ENCODE results near the gene CST1.
"Not testable (repeated sequence)": the region's sequence is repeated elsewhere in the genome, so short reads cannot be mapped to it uniquely, and the experiment has no call there.

Gene CST1, protein sequence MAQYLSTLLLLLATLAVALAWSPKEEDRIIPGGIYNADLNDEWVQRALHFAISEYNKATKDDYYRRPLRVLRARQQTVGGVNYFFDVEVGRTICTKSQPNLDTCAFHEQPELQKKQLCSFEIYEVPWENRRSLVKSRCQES

DNA sequence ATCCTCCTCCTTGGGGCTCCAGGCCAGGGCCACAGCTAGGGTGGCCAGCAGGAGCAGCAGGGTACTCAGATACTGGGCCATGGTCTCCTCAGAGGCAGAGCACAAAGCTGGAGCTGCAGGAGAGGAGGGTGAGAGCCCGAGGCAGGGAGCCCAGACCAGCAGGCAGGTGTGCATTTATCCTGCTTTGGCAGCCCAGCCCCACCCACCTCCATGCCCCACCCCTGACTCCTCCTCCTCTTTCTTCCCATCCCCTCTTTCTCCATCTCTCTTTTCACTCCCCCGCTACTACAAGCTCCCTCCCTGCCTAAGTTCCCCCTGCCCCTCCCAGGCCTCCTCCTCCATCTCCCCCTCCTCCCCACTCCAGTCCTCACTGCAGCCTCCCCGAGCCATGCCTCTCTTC is at the start of gene CST1:
TSS of gene CST1 (minus strand) at position 150 of the 400 bp plus-strand sequence. CDS start at position 81, 69 bp downstream.
- not testable (repeated sequence) for DNase-seq (ENCODE audit: low spot score)

DNA sequence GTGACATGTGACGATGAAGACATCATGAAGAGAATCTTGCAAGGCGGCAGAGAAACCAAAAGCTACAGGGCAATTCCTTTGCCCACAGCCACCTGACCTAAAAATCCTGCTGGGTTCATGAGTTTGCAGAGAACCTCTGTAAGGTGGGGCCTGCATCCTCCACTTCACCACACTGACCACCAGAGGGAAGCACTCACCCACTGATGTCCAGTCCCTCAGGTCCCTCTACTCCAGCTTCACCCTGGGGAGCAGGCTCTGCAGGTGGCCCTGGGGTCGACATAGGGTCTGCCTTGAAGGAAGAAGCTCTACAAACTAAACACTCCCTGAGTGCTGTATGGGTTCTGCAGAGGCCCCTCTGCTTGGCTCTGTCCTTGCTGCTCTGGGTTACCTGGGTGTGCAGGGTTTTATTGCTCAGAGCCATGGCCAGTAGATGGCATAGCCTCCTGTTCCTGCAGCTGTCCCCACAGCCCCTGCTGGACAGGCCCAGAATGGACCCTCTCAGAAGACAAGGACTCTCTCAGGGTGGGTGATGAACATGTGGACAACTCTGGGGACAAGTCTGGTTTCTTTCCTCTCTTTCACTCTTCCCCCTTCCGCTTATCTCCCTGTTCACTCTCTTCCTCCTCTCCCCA is 48.6 kb upstream of the CST1 start:
- not testable (repeated sequence) for DNase-seq (ENCODE audit: low spot score)

DNA sequence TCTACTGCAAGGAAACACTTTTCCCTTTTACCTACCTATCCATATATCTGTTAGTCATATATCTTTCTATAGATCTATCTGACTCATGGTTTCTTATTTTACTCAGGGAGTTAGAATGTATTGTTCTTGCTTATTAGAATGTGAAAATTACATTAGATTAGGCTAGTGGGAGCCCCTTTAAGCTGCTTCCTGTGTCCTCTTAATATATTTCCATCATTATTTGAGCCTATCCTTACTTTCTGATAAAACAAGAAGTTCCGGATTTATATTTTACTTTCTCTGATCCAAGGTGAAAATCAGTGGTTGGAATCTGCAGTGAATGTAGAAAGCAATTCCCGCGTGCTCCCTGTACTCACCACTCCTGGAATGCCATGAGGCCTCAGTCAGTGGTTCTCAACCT is 44.8 kb upstream of the CST1 start:
- DNase-seq (ENCODE audit: low spot score), result no peak

DNA sequence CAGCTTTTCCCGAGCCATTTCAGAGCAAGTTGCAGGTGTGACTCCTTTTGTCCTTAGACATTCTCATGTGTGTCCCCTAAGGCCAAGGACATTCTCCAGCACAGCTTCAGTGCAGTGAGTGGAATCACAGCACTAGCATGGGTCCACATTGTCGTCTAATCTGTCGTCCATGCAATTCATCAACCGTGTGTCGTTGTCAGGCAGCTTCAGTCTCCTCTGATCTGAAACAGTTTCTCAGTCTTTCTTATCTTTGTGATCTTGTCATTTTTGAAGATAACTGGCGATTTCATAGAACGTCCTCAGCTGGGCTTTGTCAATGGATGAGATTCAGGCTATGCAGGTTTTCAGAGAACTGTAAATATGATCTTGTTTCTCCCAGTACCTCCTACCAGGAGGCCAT is 44.1 kb upstream of the CST1 start:
- DNase-seq (ENCODE audit: low spot score), result no peak

DNA sequence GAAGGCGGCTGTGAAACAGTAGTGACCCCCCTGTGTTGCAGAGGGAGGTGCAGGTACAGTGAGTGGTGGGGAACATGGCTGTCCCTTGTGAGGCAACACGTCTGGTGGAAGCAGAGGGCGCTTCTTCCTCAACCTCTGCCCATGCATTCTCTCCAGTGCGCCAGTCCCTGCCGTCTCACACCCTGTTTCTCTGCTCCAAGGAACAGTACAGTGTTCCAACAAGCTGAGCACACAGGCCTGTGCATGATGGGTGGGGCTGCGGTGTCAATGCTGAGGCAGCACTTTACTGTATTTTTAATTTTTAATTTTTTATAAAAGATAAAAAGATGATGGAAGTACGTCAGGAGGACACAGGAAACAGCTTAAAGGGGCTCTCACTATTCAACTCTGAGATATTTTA is 43.3 kb upstream of the CST1 start:
- DNase-seq (ENCODE audit: low spot score), result no peak

DNA sequence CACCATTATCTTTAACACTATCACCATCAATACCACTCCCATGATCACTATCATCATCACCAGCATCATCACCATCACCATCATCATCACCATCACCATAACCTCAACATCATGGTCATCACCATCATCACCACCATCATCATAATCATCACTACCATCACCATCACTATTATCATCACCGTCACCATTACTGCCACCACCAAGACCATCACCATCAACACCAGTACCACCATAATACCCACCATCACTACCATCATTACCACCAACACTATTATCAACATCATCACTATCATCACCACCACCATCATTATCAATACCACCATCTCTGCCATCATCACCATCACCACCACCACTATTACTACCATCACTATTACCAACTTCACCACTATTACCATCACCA is 32.7 kb upstream of the CST1 start:
- DNase-seq (ENCODE audit: low spot score), result no peak

DNA sequence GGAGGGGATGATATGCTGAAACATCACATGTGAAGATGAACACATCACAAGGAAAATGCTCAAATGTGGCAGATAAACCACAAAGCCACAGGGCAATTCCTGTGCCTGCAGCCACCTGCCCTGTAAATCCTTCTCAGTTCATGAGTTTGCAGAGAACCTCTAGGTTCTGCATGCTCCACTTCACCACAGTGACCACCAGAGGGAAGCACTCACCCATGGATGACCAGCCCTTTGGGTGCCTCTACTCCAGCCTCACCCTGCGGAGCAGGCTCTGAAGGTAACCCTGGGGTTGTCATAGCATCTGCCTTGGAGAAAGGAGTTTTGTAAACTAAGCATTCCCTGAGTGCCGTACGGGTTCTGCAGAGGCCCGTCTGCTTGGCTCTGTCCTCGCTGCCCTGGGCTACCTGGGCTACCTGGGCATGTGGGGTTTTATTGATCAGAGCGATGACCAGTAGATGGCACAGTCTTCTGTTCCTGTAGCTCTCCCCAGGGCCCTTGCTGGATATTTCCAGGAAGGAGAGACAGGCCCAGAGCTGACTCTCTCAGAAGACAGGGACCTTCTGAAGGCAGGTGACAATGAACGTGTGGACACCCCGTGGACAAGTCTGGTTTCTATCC is 31.7 kb upstream of the CST1 start:
- no peak for DNase-seq (ENCODE audit: low spot score)

DNA sequence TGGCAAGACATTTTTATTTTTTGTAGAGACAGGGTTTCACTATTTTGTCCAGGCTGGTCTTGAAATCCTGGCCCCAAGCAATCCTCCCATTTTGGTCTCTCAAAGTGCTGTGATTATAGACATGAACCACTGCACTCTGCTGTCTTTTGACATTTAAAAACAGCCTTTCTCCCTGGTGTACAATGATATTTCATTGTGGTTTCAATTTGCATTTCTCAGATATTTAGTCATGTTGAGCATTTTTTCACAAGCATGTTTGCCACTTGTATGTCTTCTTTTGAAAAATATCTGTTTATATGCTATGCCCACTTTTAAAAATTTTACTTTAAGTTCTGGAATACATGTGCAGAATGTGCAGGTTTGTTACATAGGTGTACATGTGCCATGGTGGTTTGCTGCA is 27.9 kb upstream of the CST1 start:
- DNase-seq (ENCODE audit: low spot score), result not testable (repeated sequence)

DNA sequence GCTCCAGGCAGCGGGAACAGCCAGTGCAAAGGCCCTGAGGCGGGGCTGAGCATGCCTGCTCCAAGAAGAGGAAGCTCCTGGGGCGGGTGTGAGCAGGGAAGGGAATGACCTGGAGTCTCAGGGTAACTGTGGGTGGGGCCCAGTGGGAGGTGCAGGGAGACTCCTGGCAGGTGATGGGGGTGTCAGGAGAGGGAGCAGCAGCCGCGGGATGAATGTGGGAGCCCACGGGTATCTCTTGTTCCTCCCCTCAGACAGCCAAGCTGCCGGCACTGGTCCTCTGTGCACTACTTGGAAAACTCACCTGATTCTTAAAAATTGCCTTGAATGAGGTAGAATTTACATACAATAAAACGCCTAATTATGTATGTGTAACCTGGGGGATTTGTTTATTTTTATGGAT is 26.6 kb upstream of the CST1 start:
- not testable (repeated sequence) for DNase-seq (ENCODE audit: low spot score)

DNA sequence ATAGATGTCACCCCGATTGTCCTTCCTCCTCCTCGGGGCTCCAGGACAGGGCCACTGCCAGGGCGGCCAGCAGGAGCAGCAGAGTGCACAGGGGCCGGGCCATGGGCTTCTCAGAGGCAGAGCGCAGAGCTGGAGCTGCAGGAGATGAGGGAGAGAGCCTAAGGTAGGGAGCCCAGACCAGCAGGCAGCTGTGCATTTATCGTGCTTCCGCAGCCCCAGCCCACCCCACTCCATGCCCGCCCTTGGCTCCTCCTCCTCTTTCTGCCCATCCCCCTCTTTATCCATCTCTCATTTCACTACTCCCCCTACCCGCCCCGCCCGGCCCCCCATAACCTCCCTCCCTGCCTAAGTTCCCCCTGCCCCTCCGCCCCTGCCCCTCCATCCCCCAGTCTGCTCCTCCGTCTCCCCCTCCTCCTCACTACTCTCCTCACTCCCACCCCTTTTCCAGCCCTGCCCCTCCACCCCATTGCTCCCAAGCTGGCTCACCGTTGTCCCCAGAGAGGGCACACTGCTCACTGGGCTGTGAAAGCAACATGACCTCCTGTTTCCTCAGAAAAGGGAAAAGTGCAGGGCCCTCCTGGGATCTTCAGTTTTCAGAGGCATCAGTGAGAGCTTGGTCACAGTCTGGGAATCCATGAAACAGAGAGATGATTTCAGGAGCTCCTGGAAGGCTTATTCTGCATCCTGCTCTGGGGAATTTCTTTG is 25.5 kb upstream of the CST1 start:
- DNase-seq (ENCODE audit: low spot score), result no peak

DNA sequence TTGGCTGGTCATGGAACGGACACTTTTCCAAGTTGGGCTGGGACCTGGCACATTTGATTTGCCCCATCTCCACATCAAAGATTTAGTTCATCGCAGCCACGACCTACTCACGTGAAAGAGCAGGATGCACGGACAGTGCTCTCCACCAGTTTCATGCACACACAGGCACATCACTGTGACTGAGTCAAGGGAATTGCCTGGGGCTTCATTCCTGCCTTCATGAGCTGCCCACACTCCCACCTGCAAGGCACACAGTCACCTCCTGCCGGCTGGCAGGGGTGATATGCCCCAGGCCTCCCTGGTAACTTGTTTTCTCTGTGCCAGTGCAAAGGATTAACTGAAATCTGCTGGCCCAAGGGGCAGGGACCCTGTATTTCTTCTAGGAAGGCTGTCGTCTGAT is 23.3 kb upstream of the CST1 start:
- no peak for DNase-seq (ENCODE audit: low spot score)

DNA sequence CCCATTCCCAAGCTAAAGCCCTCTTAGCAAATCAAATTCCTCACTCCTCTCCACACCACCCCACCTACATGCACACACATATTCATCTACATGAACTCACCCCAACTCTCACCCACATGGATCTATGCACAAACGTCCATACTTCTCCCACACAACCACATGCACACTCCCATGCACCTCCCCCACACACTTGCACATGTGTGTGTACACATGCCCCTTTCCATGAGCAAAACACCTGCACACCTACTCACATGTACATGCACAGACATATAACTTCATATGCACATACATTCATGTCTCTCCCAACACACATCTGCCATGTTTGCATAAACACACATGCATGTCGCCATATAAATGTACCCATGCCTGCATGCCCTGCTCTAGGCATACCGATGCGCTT is 22.8 kb upstream of the CST1 start:
- no peak for DNase-seq (ENCODE audit: low spot score)

DNA sequence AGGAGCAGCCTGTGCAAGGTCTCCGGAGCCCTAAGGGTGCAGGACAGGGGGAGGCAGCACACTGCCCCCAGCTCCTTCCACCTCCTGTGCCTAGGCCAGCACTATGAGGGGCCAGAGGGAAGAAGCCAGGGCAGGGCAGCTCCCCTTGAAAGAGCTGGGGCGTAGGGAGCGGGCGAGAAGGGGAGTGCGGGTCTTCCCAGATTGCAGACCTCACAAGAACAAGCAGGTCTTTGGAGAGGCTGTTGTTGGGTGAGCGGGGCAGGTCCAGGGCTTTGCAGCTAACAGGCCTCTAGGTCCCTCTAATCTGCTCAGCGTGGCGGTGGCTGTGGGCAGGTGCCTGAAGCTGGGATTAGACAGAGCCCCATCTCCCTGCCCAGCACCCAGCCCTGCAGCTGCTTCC is 22.4 kb upstream of the CST1 start:
- no peak for DNase-seq (ENCODE audit: low spot score)

DNA sequence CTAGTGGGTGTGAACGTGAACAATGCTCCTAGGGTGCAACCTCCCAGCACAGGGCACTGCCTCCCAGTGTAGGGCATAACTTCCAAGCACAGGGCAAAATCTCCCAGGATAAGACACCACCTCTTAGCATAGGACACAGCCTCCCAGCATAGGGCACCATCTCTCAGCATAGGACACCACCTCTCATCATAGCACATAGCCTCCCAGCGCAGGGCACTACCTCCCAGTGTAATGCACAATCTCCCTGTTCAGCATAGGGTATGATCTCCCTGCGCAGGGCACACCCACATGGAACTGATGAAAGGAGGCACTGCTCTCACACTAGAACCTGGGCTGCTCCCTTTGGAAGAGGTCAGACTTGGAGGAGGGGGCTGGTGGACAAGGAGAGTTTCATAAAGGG is 21.3 kb upstream of the CST1 start:
- DNase-seq (ENCODE audit: low spot score), result no peak

DNA sequence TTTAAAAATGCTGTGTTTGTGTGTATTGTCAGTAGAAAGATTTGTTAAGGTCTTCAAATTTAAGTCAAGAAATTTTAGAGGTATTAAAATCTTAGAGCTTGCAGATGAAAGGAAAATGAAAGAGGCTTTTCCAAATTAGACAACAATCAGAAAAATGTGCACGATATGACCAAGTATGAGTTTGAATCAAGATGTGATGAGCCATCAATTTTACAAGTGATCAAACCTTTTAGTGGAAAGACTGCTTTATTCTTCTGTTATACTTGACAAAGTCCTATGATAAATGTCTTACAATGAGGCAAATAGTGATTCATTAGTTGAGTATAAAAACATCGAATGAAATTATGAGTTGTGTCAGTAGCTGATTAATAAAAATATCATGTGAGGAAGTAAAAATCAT is 19.6 kb upstream of the CST1 start:
- no peak for DNase-seq (ENCODE audit: low spot score)

DNA sequence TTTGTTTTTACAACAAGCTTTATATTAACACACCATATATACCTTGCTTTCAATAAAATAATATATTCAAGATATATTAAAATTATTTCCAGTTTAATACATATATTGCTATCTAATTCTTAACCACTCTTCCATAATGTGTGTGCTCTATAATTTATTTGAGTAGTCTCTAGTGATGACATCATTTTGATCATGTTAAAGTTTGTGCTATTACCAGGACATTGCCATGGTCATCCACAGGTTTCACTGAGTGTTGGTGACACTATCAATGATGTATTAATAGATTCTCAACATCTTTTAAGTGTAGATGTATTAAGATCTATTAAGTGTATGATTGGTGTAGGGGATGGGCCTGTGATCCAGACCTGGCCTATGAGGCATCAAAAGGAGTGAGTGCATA is 17.8 kb upstream of the CST1 start:
- DNase-seq (ENCODE audit: low spot score), result not testable (repeated sequence)

DNA sequence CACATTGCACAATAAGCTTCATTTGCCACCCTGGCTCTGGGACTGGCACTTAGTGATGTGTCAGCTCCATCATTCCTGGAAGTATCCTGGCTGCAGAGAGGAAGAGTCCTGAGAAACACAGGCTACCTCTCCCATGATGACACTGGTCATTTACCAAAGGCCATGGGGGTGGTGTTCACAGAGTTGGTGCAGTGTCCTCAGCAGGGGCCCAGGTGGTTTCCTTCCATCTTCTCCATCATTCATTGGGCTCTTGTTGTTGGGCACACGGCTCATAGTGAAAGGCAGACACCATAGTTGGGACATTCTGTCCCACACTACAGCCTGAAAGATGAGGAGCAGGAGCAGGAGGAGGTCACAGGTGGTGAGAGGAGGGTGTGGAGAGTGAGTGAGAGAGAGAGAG is 15.8 kb upstream of the CST1 start:
- DNase-seq (ENCODE audit: low spot score), result no peak

DNA sequence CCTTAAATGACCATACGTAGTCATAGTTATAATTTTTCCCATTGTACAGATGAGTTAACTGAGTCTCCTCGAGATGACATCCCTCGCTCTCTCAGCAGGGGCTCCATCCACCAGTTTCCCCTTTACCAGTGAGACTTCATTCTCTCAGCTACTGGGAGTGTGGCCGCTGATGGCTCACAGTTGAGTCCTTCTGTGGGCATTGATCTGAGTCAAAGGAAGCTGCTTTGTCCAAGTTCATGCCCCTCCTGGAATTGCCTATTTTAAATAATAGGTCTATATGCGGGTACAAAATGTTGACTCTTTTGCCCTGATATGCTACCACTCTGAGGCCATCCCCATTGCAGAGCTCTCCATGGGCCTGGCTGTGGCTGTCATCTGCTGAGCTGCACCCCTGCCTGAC is 14.8 kb upstream of the CST1 start:
- no peak for DNase-seq (ENCODE audit: low spot score)

DNA sequence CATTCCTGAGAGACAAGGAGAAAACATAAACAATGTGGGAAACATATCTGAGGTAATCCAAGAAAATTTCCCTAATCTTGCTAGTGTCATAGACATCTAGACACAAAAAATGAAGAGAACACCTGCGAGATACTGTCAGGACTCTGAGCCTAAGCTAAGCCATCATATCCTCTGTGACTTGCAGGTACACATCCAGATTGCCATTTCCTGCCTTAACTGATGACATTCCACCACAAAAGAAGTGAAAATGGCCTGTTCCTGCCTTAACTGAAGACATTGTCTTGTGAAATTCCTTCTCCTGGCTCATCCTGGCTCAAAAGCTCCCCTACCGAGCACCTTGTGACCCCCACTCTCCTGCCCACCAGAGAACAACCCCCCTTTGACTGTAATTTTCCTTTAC is 13.9 kb upstream of the CST1 start:
- DNase-seq (ENCODE audit: low spot score), result not testable (repeated sequence)

DNA sequence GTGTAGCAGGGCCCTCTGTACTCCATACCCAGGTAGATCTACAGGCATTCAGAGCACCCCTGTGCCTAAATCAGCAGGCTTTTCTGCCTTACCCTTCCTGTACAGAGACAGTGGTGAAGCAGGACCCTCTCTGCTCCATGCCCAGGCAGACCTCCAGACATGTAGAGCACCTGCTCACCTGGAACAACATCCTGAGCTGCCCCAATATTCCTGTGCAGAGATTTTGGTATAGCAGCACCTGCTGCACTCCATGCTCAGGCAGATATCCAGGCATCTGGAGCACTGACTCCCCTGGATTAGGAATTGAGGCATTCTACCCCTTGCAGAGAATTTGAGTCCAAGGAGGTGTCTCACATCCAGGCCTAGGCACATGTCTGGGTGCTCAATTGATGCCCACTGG is 12.6 kb upstream of the CST1 start:
- DNase-seq (ENCODE audit: low spot score), result no peak

DNA sequence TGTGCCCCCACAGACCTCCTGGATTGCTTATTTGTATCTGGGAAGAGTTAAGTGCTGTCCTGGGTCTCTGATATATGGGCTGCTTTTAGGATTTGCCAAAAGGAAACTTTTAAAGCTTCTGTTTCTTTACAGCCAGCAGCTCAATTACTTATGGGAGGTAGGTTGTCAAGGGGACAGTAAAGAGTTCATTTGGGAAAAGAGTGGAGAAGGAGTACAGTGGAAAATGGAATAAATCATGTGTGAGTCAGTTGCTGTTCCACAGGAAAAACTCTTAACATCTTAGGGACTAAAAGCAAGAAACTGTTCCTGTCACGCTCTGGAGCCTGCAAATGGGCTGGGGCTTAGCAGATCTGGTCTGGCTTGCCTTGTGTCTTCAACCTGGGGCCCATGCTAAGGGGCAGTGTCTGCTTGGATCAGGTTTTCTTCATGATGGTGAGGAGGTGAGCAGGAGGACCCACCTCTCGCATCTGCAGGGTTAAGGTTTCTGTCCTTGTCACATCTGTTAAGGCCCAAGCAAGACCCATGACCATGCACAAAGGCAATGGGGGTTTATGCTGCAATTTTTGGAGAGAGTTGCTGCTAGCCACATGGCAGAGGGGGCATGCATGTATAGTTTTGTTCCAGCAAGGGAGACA is 8.7 kb upstream of the CST1 start:
- no peak for DNase-seq (ENCODE audit: low spot score)

DNA sequence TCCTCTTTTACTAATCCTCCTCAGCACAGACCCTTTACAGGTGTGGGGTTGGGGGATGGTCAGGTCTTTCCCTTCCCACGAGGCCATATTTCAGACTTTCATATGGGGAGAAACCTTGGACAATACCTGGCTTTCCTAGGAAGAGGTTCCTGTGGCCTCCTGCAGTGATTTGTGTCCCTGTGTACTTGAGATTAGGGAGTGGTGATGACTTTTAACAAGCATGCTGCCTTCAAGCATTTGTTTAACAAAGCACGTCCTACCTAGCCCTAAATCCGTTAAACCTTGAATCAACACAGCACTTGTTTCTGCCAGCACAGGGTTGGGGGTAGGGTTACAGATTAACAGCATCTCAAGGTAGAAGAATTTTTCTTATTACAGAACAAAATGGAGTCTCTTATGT is 6.1 kb upstream of the CST1 start:
- DNase-seq (ENCODE audit: low spot score), result not testable (repeated sequence)

DNA sequence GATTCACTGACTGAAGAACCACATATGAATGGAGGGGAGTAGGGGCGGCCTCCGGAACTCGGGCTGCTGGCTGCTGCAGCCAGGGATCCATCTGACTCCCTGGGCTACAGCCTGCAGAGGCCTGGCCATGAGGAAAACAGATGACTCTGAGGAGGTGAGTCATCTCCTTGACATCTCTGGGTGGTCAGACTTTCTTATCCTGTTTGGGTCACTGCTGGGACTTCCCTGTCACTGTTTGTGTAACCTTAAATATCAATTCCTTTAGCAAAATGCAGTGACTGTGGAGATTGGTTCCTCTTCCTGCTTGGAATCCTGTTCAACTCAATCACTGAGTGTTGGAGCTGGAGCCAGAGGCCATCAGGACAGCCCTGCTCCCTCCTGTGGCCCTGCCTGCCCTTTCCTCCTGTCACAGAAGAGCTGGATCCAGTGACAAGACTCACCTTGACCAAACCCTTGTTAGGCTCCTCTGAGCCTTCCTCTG is 4.4 kb upstream of the CST1 start:
- DNase-seq (ENCODE audit: low spot score), result not testable (repeated sequence)
